ENCODE results near the gene NCOA5. TPM values are rescaled to one million over a fixed set of nuclear protein-coding genes. Genes with fewer than 3 reads are reported as not detected.

NCOA5 gene
- 10 to 100 TPM; 33.9 to 34.2 TPM for total RNA-seq

GRCh38 chr20:46089417-46090388, at the start of gene NCOA5:
NCOA5 (minus strand) TSS chr20:46089962; CDS start chr20:46079424, 10,538 bp downstream.
- H3K4me1 Mint-ChIP-seq (ENCODE audit: low read depth in 2 of 2): peaks cover 34 to 38% of the 10 kb centered on the region in 2 donors
- no peaks in the 10 kb centered on the region for H3K36me3 Mint-ChIP-seq
- peak; percentile 94 to 96 for ATAC-seq
- H3K9me3 Mint-ChIP-seq: no peaks in the 10 kb centered on the region
- H3K4me3 Mint-ChIP-seq: peak within 1 kb of the TSS; percentile 93
- H3K27me3 Mint-ChIP-seq: no peaks in the 10 kb centered on the region
- peak; percentile 97 for DNase-seq (ENCODE audit: low spot score)
- H3K27ac Mint-ChIP-seq: peak within 1 kb of the TSS; percentile 75 to 91

- Mint-ChIP-seq H3K36me3 (no peaks in the 10 kb centered on the region), H3K4me1 (ENCODE audit: low read depth in 2 of 2) (no peaks in the 10 kb centered on the region), H3K27ac (no peak overlapping the region), H3K4me3 (no peak overlapping the region), H3K9me3 (no peaks in the 10 kb centered on the region), H3K27me3 (peaks cover 41 to 52% of the 10 kb centered on the region in 2 donors)
- DNase-seq (ENCODE audit: low spot score): no peak
- peak; percentile 30 to 41 for ATAC-seq
Measured at GRCh38 chr20:46139266-46139889, 49.6 kb upstream of the NCOA5 start.

GRCh38 chr20:46137816-46138215, 48.1 kb upstream of the NCOA5 start:
- H3K36me3 Mint-ChIP-seq: no peaks in the 10 kb centered on the region
- H3K27me3 Mint-ChIP-seq: peaks cover 40 to 44% of the 10 kb centered on the region in 2 donors
- ATAC-seq (no peak), DNase-seq (ENCODE audit: low spot score) (no peak)
- H3K4me1 Mint-ChIP-seq (ENCODE audit: low read depth in 2 of 2): no peaks in the 10 kb centered on the region
- H3K4me3 Mint-ChIP-seq: no peak overlapping the region
- H3K9me3 Mint-ChIP-seq: no peaks in the 10 kb centered on the region
- no peak overlapping the region for H3K27ac Mint-ChIP-seq

- ATAC-seq (no peak), DNase-seq (ENCODE audit: low spot score) (no peak)
- H3K9me3 Mint-ChIP-seq: no peaks in the 10 kb centered on the region
- H3K4me1 Mint-ChIP-seq (ENCODE audit: low read depth in 2 of 2): no peaks in the 10 kb centered on the region
- no peaks in the 10 kb centered on the region for H3K36me3 Mint-ChIP-seq
- H3K4me3 Mint-ChIP-seq: no peak overlapping the region
- peaks cover 32 to 34% of the 10 kb centered on the region in 2 donors for H3K27me3 Mint-ChIP-seq
- no peak overlapping the region for H3K27ac Mint-ChIP-seq
Measured at GRCh38 chr20:46135856-46136633, 46.3 kb upstream of the NCOA5 start.

GRCh38 chr20:46134716-46135115, 45.0 kb upstream of the NCOA5 start:
- Mint-ChIP-seq H3K27ac (no peak overlapping the region), H3K36me3 (no peaks in the 10 kb centered on the region)
- no peak for ATAC-seq

GRCh38 chr20:46133886-46134654, 44.3 kb upstream of the NCOA5 start:
- no peak for DNase-seq (ENCODE audit: low spot score)
- Mint-ChIP-seq H3K27ac (no peak overlapping the region), H3K9me3 (no peaks in the 10 kb centered on the region), H3K27me3 (peaks cover 25% of the 10 kb centered on the region in 2 donors), H3K4me1 (ENCODE audit: low read depth in 2 of 2) (no peaks in the 10 kb centered on the region), H3K4me3 (no peak overlapping the region), H3K36me3 (no peaks in the 10 kb centered on the region)
- no peak for ATAC-seq

More at GRCh38 chr20:46134716-46135115, 45.0 kb upstream of the NCOA5 start:
- H3K4me1 Mint-ChIP-seq (ENCODE audit: low read depth in 2 of 2): no peaks in the 10 kb centered on the region
- H3K4me3 Mint-ChIP-seq: no peak overlapping the region
- H3K27me3 Mint-ChIP-seq: peaks cover 28 to 29% of the 10 kb centered on the region in 2 donors
- no peaks in the 10 kb centered on the region for H3K9me3 Mint-ChIP-seq
- DNase-seq (ENCODE audit: low spot score): no peak

- Mint-ChIP-seq H3K4me1 (ENCODE audit: low read depth in 2 of 2) (no peaks in the 10 kb centered on the region), H3K27ac (no peak overlapping the region), H3K4me3 (no peak overlapping the region), H3K36me3 (no peaks in the 10 kb centered on the region), H3K9me3 (no peaks in the 10 kb centered on the region), H3K27me3 (peaks cover 23 to 24% of the 10 kb centered on the region in 2 donors)
- ATAC-seq (peak; percentile 76 to 84), DNase-seq (ENCODE audit: low spot score) (no peak)
Measured at GRCh38 chr20:46132705-46133120, 43.0 kb upstream of the NCOA5 start.

- H3K27me3 Mint-ChIP-seq: peaks cover 17 to 23% of the 10 kb centered on the region in 2 donors
- no peaks in the 10 kb centered on the region for H3K36me3 Mint-ChIP-seq
- no peak for DNase-seq (ENCODE audit: low spot score)
- ATAC-seq: no peak
- no peaks in the 10 kb centered on the region for H3K9me3 Mint-ChIP-seq
- no peak overlapping the region for H3K4me3 Mint-ChIP-seq
- H3K4me1 Mint-ChIP-seq (ENCODE audit: low read depth in 2 of 2): no peaks in the 10 kb centered on the region
- H3K27ac Mint-ChIP-seq: no peak overlapping the region
Measured at GRCh38 chr20:46131396-46131795, 41.6 kb upstream of the NCOA5 start.

- H3K4me1 Mint-ChIP-seq (ENCODE audit: low read depth in 2 of 2): no peaks in the 10 kb centered on the region
- no peak for ATAC-seq
- no peak for DNase-seq (ENCODE audit: low spot score)
Measured at GRCh38 chr20:46130534-46130933, 40.8 kb upstream of the NCOA5 start.

GRCh38 chr20:46129955-46130481, 40.3 kb upstream of the NCOA5 start:
- no peaks in the 10 kb centered on the region for H3K4me1 Mint-ChIP-seq (ENCODE audit: low read depth in 2 of 2)
- H3K27ac Mint-ChIP-seq: no peak overlapping the region
- ATAC-seq (peak in 1 of 2 donors; percentile 57), DNase-seq (ENCODE audit: low spot score) (no peak)
- no peaks in the 10 kb centered on the region for H3K9me3 Mint-ChIP-seq
- peaks cover 13 to 14% of the 10 kb centered on the region in 2 donors for H3K27me3 Mint-ChIP-seq
- H3K36me3 Mint-ChIP-seq: no peaks in the 10 kb centered on the region
- no peak overlapping the region for H3K4me3 Mint-ChIP-seq

More at GRCh38 chr20:46130534-46130933, 40.8 kb upstream of the NCOA5 start:
- Mint-ChIP-seq H3K36me3 (no peaks in the 10 kb centered on the region), H3K9me3 (no peaks in the 10 kb centered on the region), H3K27ac (no peak overlapping the region), H3K27me3 (peaks cover 15 to 17% of the 10 kb centered on the region in 2 donors), H3K4me3 (no peak overlapping the region)

- no peaks in the 10 kb centered on the region for H3K36me3 Mint-ChIP-seq
- ATAC-seq (no peak), DNase-seq (ENCODE audit: low spot score) (no peak)
- no peaks in the 10 kb centered on the region for H3K4me1 Mint-ChIP-seq (ENCODE audit: low read depth in 2 of 2)
- H3K27me3 Mint-ChIP-seq: peaks cover 8 to 11% of the 10 kb centered on the region in 2 donors
- H3K27ac Mint-ChIP-seq: no peak overlapping the region
- no peaks in the 10 kb centered on the region for H3K9me3 Mint-ChIP-seq
- H3K4me3 Mint-ChIP-seq: no peak overlapping the region
Measured at GRCh38 chr20:46128310-46129151, 38.8 kb upstream of the NCOA5 start.

- no peaks in the 10 kb centered on the region for H3K4me1 Mint-ChIP-seq (ENCODE audit: low read depth in 2 of 2)
- no peak overlapping the region for H3K4me3 Mint-ChIP-seq
- DNase-seq (ENCODE audit: low spot score) (no peak), ATAC-seq (no peak)
- no peak overlapping the region for H3K27ac Mint-ChIP-seq
- no peaks in the 10 kb centered on the region for H3K9me3 Mint-ChIP-seq
- no peaks in the 10 kb centered on the region for H3K36me3 Mint-ChIP-seq
- peaks cover 3 to 6% of the 10 kb centered on the region in 2 donors for H3K27me3 Mint-ChIP-seq
Measured at GRCh38 chr20:46127396-46128010, 37.7 kb upstream of the NCOA5 start.
